IPS-11a (cell line): Measurements from ENCODE around the gene HEBP1.
A peak's percentile ranks its signal among the peaks of the same experiment; 100 is the strongest.

Experiments
- H3K4me3 ChIP-seq: one replicate; pipeline ENCODE4 v1.5.1; 2013; ENCODE audit warnings: low read depth, low read length, control low read depth

HEBP1 gene

DNA sequence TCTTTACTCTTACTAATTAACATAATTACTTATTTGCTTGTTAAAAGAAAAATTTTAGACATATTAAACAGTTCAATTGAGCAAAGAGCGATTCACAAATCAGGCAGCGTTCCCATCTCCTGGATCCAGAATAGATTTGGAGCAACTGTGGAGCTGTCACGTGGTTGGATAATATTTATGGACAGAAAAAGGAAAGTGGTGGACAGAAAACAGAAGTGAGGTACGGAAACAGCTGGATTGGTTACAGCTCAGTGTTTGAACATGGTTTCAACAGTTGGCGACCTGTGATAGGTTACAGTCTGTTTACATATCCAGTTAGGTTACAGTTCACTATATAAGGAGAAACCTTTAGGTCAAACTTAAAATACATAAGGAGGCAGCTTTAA is 24.5 kb upstream of the HEBP1 start:
- no peak overlapping the region for H3K4me3 ChIP-seq

GRCh38 chr12:13023811-13024530 is 23.9 kb upstream of the HEBP1 start:
- H3K4me3 ChIP-seq, result no peak overlapping the region

GRCh38 chr12:13022851-13023271 is 22.8 kb upstream of the HEBP1 start:
- no peak overlapping the region for H3K4me3 ChIP-seq

DNA sequence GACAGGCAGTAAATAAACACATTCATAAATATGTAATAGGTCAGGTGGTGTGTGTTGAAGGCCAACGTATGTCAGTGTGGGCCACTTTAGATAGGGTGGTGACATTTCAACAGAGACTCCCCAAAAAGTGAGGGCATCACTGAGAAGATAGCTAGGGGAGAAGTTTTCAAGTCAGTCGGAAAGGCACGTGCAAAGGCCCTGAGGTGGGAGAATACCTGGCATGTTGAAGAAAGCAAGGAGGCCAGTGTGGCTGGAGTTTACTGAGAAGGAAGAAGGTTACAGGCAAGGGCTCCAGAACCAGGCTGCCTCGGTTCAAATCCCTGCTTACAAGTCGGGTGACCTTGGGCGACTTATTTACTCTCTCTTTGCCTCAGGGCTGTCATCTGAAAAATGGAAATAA is 11.0 kb upstream of the HEBP1 start:
- H3K4me3 ChIP-seq, result no peak overlapping the region

DNA sequence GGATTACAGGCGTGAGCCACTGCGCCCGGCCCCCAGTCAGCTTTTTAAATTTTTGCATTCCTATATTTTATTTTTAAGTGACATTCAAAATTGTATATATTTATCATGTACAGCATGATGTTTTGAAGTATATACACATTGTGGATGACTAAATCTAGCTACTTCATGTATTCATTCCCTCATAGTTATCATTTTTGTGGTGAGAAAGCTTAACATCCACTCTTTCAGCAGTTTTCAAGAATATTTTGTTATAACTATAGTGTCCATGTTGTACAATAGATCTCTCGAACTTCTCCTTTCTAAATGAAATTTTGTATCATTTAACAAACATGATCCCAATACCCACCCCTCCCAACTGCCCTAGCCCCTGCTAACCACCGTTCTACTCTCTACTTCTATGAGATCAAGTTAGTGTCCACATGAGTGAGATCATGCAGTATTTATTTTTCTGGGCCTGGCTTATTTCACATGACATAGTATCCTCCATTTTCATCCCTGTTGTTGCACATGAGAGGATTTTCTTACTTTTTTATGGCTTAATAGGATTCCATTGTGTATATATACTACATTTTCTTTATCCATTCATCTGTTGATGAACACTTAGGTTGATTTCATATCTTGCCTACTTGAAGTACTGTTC is 8.8 kb upstream of the HEBP1 start:
- H3K4me3 ChIP-seq, result no peak overlapping the region

DNA sequence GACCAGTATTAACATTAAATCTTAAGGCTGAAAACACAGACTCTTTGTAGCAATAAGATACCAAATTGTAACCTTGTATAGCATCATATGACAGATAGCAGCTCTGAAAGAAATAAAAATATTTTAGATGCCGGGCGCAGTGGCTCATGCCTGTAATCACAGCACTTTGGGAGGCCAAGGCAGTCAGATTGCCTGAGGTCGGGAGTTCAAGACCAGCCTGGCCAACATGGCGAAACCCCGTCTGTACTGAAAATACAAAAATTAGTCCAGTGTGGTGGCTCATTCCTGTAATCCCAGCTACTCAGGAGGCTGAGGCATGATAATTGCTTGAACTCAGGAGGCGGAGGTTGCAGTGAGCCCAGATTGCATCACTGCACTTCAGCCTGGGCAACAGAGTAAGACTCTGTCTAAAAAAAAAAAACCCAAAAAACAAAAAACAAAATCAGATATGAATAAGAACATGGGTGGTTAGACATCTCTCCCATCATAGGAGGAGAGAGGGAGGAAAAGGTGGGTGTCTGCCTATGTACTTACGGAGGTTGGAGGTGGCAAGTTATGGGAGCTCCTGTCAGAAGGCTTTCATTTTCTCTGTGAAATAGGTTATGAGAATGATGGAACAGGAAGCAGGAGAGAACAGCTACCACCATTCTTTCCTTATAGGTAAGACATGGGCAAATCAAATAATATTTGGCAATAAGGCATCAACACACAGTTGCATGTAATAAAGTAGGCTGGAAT is 7.6 kb upstream of the HEBP1 start:
- H3K4me3 ChIP-seq, result no peak overlapping the region

- no peak overlapping the region for H3K4me3 ChIP-seq
Observed at GRCh38 chr12:13005649-13006048, 5.6 kb upstream of the HEBP1 start.

DNA sequence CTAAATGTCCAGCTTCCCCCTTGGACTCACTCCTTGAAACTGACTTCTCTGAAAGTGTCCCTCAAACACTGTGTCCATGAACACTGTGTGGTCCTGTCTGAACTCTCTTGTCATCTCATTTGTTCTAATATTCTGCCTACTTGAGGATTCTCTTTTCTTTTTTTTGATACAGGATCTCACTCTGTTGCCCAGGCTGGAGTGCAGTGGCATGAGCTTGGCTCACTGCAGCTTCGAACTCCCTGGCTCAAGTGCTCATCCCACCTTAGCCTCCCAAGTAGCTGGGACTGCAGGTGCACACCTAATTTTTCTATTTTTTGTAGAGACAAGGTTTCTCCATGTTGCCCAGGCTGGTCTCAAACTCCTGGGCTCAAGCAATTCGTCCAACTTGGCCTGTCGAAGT is 4.9 kb upstream of the HEBP1 start:
- no peak overlapping the region for H3K4me3 ChIP-seq

GRCh38 chr12:13004361-13004760 is 4.3 kb upstream of the HEBP1 start:
- H3K4me3 ChIP-seq, result no peak overlapping the region

DNA sequence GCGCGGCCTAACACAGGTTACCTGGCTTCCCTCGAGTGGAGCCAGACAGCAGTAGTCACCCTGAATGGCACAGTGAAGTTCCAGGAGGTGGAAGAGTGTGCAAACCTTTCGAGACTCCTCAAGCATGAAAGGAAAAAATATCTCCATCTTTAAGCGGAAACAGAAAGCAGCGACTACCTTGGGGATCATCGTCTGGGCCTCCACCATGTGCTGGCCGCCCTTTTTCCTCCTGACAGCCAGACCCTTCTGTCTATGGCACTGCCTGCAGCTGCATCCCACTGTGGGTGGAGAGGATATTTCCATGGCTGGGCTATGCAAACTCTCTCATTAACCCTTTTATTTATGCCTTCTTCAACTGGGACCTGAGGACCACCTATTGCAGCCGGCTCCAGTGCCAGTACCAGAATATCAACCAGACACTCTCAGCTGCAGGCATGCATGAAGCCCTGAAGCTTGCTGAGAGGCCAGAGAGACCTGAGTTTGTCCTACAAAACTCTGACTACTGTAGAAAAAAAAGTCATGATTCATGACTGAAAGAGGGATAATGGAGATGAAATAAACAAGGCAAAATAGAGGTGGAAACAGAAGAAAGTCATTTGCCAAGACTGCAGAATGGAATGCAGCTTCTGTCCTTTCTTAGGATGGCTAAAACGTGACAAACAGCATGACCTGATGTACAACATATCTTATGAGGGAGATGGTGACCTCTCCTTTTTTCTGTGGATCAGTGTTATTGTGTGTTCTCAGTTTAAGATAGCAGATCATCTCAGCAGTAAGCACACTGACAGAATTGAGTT is 2.4 kb upstream of the HEBP1 start:
- no peak overlapping the region for H3K4me3 ChIP-seq

- H3K4me3 ChIP-seq, result peak overlapping the region; percentile 39
Observed at GRCh38 chr12:13001775-13002040, 1.6 kb upstream of the HEBP1 start.

GRCh38 chr12:13000925-13001774 is 1.1 kb upstream of the HEBP1 start:
- peak overlapping the region; percentile 58 for H3K4me3 ChIP-seq

DNA sequence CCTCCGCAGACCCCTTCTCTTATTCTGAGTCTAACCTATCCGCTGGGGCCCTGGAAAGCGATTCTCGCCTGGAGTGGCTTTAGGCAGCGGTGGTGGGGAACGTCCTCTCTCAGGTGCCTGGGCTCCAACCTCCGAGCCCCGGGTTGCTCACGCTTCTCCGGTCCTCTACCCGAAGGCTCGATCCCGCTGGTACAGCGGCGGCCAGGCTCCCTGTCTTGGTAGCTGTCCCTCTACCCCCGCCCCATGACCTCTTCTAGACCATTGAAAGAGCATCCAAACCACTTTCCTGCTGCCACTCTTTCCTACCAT is 505 bp upstream of the HEBP1 start:
- H3K4me3 ChIP-seq, result peak overlapping the region; percentile 58

DNA sequence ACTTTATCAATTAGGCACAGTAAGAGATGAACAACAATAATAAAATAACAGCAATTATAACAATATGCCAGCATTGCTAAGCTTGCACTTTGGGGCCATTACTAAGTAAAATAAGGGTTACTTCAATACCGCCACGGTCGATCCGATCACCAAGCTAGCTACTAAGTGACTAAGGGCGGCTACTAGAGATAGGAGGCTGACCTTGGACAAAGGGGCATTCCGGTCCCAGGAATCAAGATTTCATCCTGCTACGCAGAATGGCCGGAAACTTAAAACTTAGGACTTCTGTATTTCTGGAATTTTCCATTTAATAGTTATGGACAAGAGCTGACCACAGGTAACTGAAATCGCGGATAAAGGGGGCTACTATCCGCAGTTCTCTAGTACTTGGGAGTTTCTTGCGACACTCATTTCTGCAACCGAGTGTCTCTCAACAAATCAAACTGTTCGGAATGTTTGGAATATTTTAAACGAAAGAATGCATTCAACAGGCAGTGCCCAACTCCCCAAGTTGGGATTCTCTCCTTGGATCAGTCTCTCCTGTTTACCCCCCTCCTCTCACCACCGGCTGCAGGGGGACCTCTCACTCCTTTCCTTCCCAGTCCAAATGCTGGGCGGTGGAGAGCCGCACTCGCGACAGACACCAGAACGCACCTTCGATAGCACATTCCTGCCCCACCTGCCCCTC is 650 bp downstream of the HEBP1 start:
- H3K4me3 ChIP-seq, result peak overlapping the region; percentile 69

GRCh38 chr12:12998248-12998647 is 1.8 kb downstream of the HEBP1 start:
- H3K4me3 ChIP-seq, result no peak overlapping the region

DNA sequence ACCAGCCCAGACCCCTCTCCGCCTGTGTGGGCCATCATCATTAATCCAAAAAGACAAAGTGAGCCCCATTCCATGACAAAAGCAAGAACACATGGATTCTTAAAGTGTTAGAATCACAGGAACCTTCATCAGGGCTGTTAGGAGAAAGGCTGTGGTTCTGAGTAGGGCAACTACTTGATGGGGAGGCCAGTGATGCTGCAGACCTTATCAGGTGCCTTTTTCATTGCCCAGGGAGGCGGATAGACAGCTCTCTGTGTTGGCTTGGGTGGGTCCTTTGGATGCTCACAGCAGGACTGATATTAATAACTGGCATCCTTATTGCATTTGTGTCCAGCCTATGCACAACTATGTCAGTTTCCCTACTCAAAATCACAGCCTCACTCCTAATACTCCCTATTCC is 2.3 kb downstream of the HEBP1 start:
- no peak overlapping the region for H3K4me3 ChIP-seq

- no peak overlapping the region for H3K4me3 ChIP-seq
Observed at GRCh38 chr12:12997156-12997555, 2.9 kb downstream of the HEBP1 start.

GRCh38 chr12:12996209-12996608 is 3.9 kb downstream of the HEBP1 start:
- H3K4me3 ChIP-seq, result no peak overlapping the region

DNA sequence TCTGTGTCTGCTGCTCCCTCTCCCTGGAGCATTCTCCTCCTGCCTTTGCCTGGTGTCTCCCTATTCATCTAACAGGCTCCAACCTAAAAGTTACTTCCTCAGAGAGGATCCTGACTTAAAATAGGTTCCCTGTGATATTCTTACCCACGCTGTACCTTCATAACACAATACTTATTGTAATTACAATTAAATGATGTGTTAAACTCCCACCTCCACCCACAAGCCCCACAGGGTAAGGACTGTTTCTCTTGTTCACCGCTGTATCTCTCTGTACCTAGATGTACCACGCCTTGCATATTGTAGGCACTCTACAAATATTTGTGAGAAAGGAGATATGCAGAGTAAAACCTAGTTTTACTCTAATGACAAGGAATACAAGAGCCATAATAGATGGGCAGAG is 5.0 kb downstream of the HEBP1 start:
- H3K4me3 ChIP-seq, result no peak overlapping the region

DNA sequence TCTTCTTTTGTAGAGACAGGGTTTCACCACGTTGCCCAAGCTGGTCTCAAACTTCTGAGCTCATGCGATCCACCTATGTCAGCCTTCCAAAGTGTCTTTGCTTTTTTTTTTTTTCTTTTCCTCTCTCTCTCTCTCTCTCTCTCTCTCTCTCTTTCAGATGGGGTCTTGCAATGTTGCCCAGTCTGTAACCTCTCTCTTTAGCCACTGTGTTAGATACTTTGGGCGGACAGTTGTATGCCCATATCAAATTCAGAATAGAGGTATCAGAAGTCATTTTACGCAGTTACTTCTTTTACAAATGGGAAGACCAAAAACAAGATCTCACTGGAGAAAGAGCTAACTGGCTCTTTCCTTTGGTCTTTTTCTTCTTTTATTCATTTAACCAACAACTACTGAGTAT is 6.7 kb downstream of the HEBP1 start:
- no peak overlapping the region for H3K4me3 ChIP-seq
